Measurements from ENCODE around the gene HNRNPAB.

DNA sequence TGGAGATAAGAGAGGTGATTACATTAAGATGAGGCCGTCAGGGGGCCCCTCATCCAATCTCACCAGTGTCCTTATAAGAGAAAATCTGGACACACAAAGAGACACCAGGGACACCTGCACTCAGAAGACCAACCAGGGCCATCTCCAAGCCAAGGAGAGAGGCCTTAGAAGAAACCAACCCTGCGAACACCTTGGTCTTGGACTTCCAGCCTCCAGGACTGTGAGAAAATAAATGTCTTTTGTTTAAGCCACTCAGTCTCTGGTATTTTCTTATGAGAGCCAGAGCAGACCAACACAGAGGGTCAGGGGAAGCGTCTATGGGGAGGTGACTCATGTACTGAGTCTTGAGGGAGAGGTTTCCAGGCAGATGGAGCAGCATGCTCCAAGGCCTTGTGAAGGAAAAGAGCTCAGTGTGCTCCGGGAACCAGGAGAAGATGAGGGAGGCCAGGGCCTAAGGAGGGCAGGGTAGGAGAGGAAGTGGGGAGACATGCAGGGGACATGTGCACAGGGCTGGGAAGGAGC is 22.9 kb downstream of the HNRNPAB start:
- no peak for TF ChIP-seq JUND (IDR thresholded peaks at IDR 0.05)
- no peak for TF ChIP-seq CTCF (IDR thresholded peaks at IDR 0.05; ENCODE audit: low read depth, low read length, missing input control)
- TF ChIP-seq, protein P1, sequence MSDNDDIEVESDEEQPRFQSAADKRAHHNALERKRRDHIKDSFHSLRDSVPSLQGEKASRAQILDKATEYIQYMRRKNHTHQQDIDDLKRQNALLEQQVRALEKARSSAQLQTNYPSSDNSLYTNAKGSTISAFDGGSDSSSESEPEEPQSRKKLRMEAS (IDR thresholded peaks at IDR 0.05) = no peak
